ENCODE results near the gene NPLOC4. TPM values are rescaled to one million over a fixed set of nuclear protein-coding genes. Genes with fewer than 3 reads are reported as not detected.

NPLOC4 gene
- total and polyA plus RNA-seq, 4 donors, result 23.5 to 67.4 (median 50.6) TPM

DNA sequence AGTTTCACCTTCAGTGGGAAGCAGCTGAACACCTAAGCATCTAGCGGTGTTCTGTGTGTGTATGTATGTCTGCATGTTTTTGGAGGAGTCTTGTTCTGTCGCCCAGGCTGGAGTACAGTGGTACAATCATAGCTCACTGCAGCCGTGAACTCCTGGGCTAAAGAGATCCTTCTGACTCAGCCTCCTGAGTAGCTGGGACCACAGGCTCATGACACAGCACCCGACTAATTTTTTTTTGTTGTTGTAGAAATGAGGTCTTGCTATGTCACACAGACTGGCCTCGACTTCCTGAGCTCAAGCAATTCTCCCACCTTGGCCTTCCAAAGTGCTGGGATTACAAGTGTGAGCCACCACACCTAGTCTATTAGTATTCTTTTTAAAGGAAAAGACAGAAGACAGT, 54.6 kb downstream of the NPLOC4 start:
- WGBS, result 87% methylated on average over 5 of the region's 5 CpGs
- Histone ChIP-seq H3K27ac (ENCODE audit: low read depth in 1 of 2, low read length in 2 of 2) (no peak overlapping the region), H3K9ac (ENCODE audit: low read depth in 1 of 2, low read length in 2 of 2) (no peak overlapping the region), H3K36me3 (ENCODE audit: control insufficient read depth in 4 of 4, insufficient read depth in 3 of 4, low read depth in 1 of 4, low read length in 3 of 4) (peaks cover 10 to 52% (median 19%) of the 10 kb centered on the region in 4 donors), H3K9me3 (ENCODE audit: control insufficient read depth in 4 of 4, low read length in 3 of 4) (no peaks in the 10 kb centered on the region), H3K27me3 (ENCODE audit: control insufficient read depth in 4 of 4, insufficient read depth in 4 of 4, low read length in 3 of 4) (no peaks in the 10 kb centered on the region), H3K4me1 (ENCODE audit: control insufficient read depth in 4 of 4, insufficient read depth in 4 of 4, low read length in 3 of 4) (peaks cover 4 to 15% (median 9%) of the 10 kb centered on the region in 4 donors), H3K4me3 (ENCODE audit: low read depth in 1 of 3, low read length in 3 of 3) (no peak overlapping the region)
- DNase-seq (ENCODE audit: low spot score), result no peak
- no peak for TF ChIP-seq TAF1 (conservative IDR thresholded peaks at IDR 0.05)
- no peak for TF ChIP-seq NR2F2 (IDR thresholded peaks at IDR 0.05)
- TF ChIP-seq, protein P1, sequence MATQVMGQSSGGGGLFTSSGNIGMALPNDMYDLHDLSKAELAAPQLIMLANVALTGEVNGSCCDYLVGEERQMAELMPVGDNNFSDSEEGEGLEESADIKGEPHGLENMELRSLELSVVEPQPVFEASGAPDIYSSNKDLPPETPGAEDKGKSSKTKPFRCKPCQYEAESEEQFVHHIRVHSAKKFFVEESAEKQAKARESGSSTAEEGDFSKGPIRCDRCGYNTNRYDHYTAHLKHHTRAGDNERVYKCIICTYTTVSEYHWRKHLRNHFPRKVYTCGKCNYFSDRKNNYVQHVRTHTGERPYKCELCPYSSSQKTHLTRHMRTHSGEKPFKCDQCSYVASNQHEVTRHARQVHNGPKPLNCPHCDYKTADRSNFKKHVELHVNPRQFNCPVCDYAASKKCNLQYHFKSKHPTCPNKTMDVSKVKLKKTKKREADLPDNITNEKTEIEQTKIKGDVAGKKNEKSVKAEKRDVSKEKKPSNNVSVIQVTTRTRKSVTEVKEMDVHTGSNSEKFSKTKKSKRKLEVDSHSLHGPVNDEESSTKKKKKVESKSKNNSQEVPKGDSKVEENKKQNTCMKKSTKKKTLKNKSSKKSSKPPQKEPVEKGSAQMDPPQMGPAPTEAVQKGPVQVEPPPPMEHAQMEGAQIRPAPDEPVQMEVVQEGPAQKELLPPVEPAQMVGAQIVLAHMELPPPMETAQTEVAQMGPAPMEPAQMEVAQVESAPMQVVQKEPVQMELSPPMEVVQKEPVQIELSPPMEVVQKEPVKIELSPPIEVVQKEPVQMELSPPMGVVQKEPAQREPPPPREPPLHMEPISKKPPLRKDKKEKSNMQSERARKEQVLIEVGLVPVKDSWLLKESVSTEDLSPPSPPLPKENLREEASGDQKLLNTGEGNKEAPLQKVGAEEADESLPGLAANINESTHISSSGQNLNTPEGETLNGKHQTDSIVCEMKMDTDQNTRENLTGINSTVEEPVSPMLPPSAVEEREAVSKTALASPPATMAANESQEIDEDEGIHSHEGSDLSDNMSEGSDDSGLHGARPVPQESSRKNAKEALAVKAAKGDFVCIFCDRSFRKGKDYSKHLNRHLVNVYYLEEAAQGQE (IDR thresholded peaks at IDR 0.05), result no peak
- no peak for TF ChIP-seq GABPA (IDR thresholded peaks at IDR 0.05 in 1 of 2, conservative IDR thresholded peaks at IDR 0.05 in 1 of 2)
- TF ChIP-seq, protein P2, sequence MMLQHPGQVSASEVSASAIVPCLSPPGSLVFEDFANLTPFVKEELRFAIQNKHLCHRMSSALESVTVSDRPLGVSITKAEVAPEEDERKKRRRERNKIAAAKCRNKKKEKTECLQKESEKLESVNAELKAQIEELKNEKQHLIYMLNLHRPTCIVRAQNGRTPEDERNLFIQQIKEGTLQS (IDR thresholded peaks at IDR 0.05), result no peak
- no peak for TF ChIP-seq YY1 (IDR thresholded peaks at IDR 0.05)
- no peak for TF ChIP-seq HNF4A (conservative IDR thresholded peaks at IDR 0.05)
- TF ChIP-seq, protein P3, sequence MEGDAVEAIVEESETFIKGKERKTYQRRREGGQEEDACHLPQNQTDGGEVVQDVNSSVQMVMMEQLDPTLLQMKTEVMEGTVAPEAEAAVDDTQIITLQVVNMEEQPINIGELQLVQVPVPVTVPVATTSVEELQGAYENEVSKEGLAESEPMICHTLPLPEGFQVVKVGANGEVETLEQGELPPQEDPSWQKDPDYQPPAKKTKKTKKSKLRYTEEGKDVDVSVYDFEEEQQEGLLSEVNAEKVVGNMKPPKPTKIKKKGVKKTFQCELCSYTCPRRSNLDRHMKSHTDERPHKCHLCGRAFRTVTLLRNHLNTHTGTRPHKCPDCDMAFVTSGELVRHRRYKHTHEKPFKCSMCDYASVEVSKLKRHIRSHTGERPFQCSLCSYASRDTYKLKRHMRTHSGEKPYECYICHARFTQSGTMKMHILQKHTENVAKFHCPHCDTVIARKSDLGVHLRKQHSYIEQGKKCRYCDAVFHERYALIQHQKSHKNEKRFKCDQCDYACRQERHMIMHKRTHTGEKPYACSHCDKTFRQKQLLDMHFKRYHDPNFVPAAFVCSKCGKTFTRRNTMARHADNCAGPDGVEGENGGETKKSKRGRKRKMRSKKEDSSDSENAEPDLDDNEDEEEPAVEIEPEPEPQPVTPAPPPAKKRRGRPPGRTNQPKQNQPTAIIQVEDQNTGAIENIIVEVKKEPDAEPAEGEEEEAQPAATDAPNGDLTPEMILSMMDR (IDR thresholded peaks at IDR 0.05; ENCODE audit: low read depth, low read length, missing input control), result no peak
- TF ChIP-seq, protein P4, sequence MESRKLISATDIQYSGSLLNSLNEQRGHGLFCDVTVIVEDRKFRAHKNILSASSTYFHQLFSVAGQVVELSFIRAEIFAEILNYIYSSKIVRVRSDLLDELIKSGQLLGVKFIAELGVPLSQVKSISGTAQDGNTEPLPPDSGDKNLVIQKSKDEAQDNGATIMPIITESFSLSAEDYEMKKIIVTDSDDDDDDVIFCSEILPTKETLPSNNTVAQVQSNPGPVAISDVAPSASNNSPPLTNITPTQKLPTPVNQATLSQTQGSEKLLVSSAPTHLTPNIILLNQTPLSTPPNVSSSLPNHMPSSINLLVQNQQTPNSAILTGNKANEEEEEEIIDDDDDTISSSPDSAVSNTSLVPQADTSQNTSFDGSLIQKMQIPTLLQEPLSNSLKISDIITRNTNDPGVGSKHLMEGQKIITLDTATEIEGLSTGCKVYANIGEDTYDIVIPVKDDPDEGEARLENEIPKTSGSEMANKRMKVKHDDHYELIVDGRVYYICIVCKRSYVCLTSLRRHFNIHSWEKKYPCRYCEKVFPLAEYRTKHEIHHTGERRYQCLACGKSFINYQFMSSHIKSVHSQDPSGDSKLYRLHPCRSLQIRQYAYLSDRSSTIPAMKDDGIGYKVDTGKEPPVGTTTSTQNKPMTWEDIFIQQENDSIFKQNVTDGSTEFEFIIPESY (IDR thresholded peaks at IDR 0.05), result no peak
- no peak for TF ChIP-seq FOXA2 (IDR thresholded peaks at IDR 0.05)
- TF ChIP-seq RXRA (IDR thresholded peaks at IDR 0.05), result no peak
- no peak for TF ChIP-seq SP1 (IDR thresholded peaks at IDR 0.05)
- TF ChIP-seq EGR1 (IDR thresholded peaks at IDR 0.05; ENCODE audit: low read depth in 2 of 2), result no peak
- no peak for TF ChIP-seq JUND (IDR thresholded peaks at IDR 0.05)
- TF ChIP-seq RAD21 (IDR thresholded peaks at IDR 0.05), result no peak
- TF ChIP-seq, protein P5, sequence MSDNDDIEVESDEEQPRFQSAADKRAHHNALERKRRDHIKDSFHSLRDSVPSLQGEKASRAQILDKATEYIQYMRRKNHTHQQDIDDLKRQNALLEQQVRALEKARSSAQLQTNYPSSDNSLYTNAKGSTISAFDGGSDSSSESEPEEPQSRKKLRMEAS (IDR thresholded peaks at IDR 0.05), result no peak
- no peak for TF ChIP-seq HNF4G (IDR thresholded peaks at IDR 0.05)
- TF ChIP-seq FOXA1 (IDR thresholded peaks at IDR 0.05), result no peak
